ENCODE measurements around the gene RXFP4.
"Not testable (repeated sequence)": the region's sequence is repeated elsewhere in the genome, so short reads cannot be mapped to it uniquely, and the experiment has no call there.

The RXFP4 gene

DNA sequence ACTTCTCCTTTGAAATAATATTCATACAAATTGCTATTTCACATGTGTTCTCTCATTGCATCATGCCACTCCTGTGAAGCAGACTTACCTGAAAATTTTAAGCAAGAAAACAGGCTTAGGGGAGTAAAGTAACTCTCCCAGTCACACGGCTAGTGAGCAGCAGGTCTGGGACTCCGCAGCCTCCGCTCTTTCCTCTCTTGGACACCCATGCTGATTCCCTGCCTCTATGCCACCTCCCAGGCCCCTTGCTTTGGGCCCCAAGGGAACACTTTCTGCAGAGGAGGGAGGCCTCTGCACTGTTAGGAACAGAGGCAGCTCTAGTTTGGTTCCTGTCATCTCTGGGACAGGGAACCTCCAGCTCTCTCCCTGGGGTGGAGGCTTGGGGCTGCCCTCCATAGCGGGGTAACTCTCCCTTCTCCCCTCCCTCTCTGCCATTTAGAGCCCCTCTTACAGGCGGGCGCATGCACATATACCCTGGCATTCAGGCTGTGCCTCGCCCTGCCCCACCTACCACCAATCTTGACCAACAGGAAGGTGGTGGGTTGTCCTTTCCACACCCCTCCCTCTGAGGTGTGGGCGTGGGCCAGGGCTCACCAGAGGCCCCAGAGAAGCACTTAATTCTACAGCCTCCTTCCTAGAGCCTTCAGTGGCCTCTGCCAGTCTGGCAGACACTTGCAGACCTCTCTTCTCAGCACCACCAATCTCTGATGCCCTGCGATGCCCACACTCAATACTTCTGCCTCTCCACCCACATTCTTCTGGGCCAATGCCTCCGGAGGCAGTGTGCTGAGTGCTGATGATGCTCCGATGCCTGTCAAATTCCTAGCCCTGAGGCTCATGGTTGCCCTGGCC lies at the start of gene RXFP4:
TSS of gene RXFP4 (plus strand) at position 646 of the 852 bp plus-strand sequence. CDS start at position 718, 72 bp downstream.
- FAIRE-seq, result no peak

GRCh38 chr1:155892796-155893195 lies 48.6 kb upstream of the RXFP4 start:
- FAIRE-seq, result no peak

- no peak for FAIRE-seq
Observed at GRCh38 chr1:155893389-155894142, 47.9 kb upstream of the RXFP4 start.

DNA sequence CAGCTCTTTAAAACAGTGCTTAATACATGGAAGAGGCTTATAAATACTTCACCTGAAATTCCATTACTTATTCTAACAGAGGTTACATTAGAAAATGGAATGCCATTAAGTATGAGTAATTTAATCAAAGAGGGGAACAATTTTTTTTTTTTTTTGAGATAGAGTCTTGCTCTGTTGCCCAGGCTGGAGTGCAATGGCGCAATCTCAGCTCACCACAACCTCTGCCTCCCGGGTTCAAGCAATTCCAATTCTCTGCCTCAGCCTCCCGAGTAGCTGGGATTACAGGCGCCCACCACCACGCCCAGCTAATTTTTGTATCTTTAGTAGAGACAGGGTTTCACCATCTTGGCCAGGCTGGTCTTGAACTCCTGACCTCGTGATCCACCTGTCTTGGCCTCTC lies 45.8 kb upstream of the RXFP4 start:
- not testable (repeated sequence) for FAIRE-seq

DNA sequence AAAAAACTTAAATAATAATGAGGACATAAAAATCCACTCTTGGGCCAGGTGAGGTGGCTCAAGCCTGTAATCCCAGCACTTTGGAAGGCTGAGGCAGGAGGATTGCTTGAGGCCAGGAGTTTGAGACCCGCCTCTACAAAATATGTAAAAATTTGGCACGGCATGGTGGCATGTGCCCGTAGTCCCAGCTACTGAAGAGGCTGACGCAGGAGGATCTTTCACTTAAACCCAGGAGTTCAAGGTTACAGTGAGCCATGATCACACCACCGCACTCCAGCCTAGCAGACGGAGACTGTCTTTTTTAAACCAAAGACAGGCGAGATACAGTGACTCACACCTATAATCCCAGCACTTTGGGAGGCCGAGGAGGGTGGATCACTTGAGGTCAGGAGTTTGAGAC lies 45.0 kb upstream of the RXFP4 start:
- FAIRE-seq, result not testable (repeated sequence)

- no peak for FAIRE-seq
Observed at GRCh38 chr1:155897746-155898145, 43.7 kb upstream of the RXFP4 start.

DNA sequence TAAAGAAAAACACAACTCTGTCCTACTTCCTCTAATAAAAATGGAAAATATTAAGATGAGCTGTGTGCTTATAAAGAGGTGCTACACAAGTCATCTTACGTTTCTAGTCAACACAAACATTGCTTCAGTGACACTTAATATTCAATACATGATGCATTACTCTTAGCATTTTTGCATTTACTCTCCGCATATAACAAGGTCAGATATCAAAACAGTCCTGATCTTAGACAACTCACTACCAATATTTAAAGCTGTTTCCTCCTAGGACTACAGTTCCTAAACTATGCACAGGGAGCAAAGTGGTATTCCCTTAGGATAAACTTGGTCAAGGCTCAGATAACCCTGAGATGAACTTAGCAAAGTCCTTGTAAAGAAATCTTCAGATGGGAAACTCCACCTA lies 42.5 kb upstream of the RXFP4 start:
- FAIRE-seq, result no peak

GRCh38 chr1:155899683-155900082 lies 41.8 kb upstream of the RXFP4 start:
- no peak for FAIRE-seq

- no peak for FAIRE-seq
Observed at GRCh38 chr1:155900161-155900560, 41.3 kb upstream of the RXFP4 start.

DNA sequence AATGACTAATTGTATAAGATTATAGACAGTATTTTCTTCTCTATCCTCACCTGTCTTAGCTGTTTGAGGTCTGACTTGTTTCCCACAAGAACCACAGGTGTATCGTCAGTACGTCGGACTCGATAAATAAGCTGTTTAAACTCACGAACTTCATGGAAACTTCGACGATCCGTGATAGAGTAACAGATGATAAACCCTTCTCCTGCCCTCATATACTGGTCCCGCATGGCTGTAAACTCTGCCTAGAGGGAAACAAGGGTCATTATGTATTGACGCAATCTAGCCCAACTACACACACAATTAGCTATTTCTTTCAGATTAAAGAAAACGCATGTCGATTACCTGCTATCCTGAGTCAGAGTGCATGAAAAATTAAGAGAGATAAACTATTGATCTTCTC lies 37.2 kb upstream of the RXFP4 start:
- no peak for FAIRE-seq

- FAIRE-seq, result no peak
Observed at GRCh38 chr1:155909894-155910293, 31.5 kb upstream of the RXFP4 start.

DNA sequence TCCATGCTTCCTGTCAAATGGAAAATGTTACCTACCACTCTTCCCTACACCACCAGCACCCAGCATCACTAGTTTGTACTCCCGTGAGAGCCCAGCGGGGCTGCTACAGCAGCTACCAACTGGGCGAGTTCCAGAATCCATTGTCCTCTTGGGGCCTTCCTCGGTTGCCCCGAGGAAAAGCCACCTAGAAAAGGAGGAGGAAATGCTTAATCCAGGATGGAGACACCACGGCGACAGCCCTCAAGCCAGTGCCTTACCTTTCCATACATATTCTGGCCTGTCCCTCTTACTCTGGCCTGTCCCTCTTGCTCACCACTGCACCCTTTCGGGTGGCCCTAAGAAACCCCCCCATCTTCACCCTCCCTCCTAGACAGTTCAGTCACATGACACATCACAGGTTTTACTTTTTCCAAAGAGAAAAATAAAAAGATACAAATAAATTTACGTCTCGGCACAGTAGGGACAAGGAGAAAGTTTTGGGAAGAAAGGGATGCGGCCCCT lies 30.8 kb upstream of the RXFP4 start:
- no peak for FAIRE-seq

- FAIRE-seq, result no peak
Observed at GRCh38 chr1:155911156-155912055, 30.0 kb upstream of the RXFP4 start, which contains the start of gene RIT1. Gene RIT1 (minus strand): TSS chr1:155911349. CDS start chr1:155910761, 588 bp downstream.

DNA sequence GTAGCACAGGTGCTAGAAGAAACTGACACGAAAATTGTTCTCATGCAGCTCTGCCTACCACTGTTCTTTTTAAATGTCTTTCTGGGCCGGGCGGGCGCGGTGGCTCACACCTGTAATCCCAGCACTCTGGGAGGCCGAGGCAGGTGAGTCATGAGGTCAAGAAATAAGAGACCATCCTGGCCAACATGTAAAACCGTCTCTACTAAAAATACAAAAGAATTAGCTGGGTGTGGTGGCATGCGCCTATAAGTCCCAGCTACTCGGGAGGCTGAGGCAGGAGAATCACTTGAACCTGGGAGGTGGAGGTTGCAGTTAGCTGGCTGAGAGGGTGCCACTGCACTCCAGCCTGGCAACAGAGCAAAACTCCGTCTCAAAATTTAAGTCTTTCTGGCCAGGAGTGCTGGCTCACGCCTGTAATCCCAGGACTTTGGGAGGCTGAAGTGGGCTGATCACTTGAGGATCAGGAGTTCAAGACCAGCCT lies 29.3 kb upstream of the RXFP4 start:
- no peak for FAIRE-seq

GRCh38 chr1:155913969-155914757 lies 27.3 kb upstream of the RXFP4 start:
- no peak for FAIRE-seq

- FAIRE-seq, result no peak
Observed at GRCh38 chr1:155918660-155919059, 22.8 kb upstream of the RXFP4 start.

DNA sequence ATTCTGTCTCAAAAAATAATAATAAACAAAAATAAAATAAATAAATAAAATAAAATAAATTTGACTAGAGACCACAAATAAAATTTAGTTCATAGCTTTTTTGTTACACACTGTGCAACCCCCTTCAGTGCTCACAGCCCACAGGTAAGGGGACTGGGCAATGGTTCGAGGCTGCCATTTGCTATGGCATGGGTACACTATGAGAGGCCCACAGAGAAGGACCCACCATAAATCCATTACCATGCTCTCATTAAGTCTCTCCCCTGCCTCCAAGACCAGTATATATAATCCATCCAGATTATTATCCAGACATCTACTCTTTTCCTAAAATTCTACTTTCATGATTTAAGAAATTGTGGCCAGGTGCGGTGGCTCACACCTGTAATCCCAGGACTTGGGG lies 21.6 kb upstream of the RXFP4 start:
- FAIRE-seq, result no peak

GRCh38 chr1:155920717-155921116 lies 20.7 kb upstream of the RXFP4 start:
- no peak for FAIRE-seq

- FAIRE-seq, result no peak
Observed at GRCh38 chr1:155925506-155925905, 15.9 kb upstream of the RXFP4 start.

- FAIRE-seq, result no peak
Observed at GRCh38 chr1:155929057-155929456, 12.4 kb upstream of the RXFP4 start.

GRCh38 chr1:155930725-155931124 lies 10.7 kb upstream of the RXFP4 start:
- FAIRE-seq, result not testable (repeated sequence)

Data from A204.1 (cell line).